HCT116 (cell line): ENCODE measurements around the gene KIF25. TPM values are rescaled to one million over a fixed set of nuclear protein-coding genes. Genes with fewer than 3 reads are reported as not detected.

ENCODE experiments used
- ATAC-seq: fragments of 200-7000 bp; cut with Tn5 transposase; 2 replicates; pipeline ENCODE4 v1.9.1; 2020; ENCODE audit warnings: mild to moderate bottlenecking, moderate library complexity
- BruUV-seq: library from RNA; stranded (reverse); fragments of 400-500 nt; replicated peaks from 2 replicates; lab custom pipeline; 2021; lab: Mats Ljungman, UMichigan
- CTCF ChIA-PET: fragments of 300-600 bp; sonication (Branson Sonifier 250); formaldehyde crosslinking; loops from one replicate; lab custom pipeline; 2021; ENCODE audit warnings: antibody characterized with exemption; lab: Charles Lee
- POLR2A ChIA-PET: fragments of 300-600, 350-600 bp; sonication (Branson Sonifier 250); formaldehyde crosslinking; loops from one replicate; lab custom pipeline; 2021; ENCODE audit warnings: antibody characterized with exemption; lab: Charles Lee
- RAD21 ChIA-PET, 2 experiments: fragments of 300-600 bp; sonication (Branson Sonifier 250); formaldehyde crosslinking; loops; one replicate each; lab custom pipeline; 2023; ENCODE audit warnings: low total read pairs in 2 of 2; ENCODE audit not compliant: uncharacterized antibody in 2 of 2, unreplicated experiment in 2 of 2, low non-redundant PET in 1 of 2; lab: Charles Lee
- DNase-seq: peaks from one replicate; pipeline ENCODE4 v3.0.0-alpha.2; 2010; ENCODE audit warnings: low read depth, low spot score
- H2AFZ ChIP-seq: fragments of 200-600 bp; shearing (Covaris generic), sonication (generic); 2 replicates; pipeline ENCODE4 v1.6.1; 2017; ENCODE audit warnings: low read depth, mixed run types, mixed read lengths, antibody characterized with exemption, low read length; ENCODE audit not compliant: poor library complexity, severe bottlenecking
- H3K27ac ChIP-seq: 2 replicates; pipeline ENCODE4 v1.5.1; 2012; ENCODE audit warnings: low read depth, low read length
- H3K27me3 ChIP-seq: fragments of 200-600 bp; sonication (generic); 2 replicates; pipeline ENCODE4 v1.6.1; 2016; ENCODE audit warnings: mixed run types, low read length, mixed read lengths; ENCODE audit not compliant: insufficient read depth
- H3K36me3 ChIP-seq, 2 experiments: fragments of 200-500 bp in 1 of 2; fragments of 200-600 bp in 1 of 2; sonication (Bioruptor generic) in 1 of 2; sonication (generic) in 1 of 2; 2 replicates each; pipeline versions ENCODE4 v1.5.1 to v1.6.1; 2014 to 2016; ENCODE audit warnings: low read length in 2 of 2, inconsistent platforms in 1 of 2, mixed read lengths in 1 of 2, mixed run types in 1 of 2; ENCODE audit not compliant: insufficient read depth in 2 of 2, control insufficient read depth in 1 of 2
- H3K4me1 ChIP-seq, 2 experiments: fragments of 200-600 bp in 1 of 2; sonication (generic) in 1 of 2; 2 replicates each; pipeline versions ENCODE4 v1.5.1 to v1.6.1; 2012 to 2017; ENCODE audit warnings: low read length in 2 of 2, inconsistent platforms in 1 of 2, mild to moderate bottlenecking in 1 of 2, mixed read lengths in 1 of 2, mixed run types in 1 of 2, moderate library complexity in 1 of 2; ENCODE audit not compliant: insufficient read depth in 2 of 2, control insufficient read depth in 1 of 2
- H3K4me2 ChIP-seq: fragments of 200-600 bp; sonication (generic); 2 replicates; pipeline ENCODE4 v1.6.1; 2017; ENCODE audit warnings: mixed run types, low read length, mixed read lengths
- H3K4me3 ChIP-seq, 2 experiments: fragments of 200-600 bp in 1 of 2; sonication (generic) in 1 of 2; replicated peaks in 1 of 2; 2 replicates each; pipeline ENCODE4 v1.5.1; 2011 to 2016; ENCODE audit warnings: low read length in 2 of 2, control low read depth in 1 of 2, low read depth in 1 of 2, mild to moderate bottlenecking in 1 of 2, mixed read lengths in 1 of 2, mixed run types in 1 of 2
- H3K79me2 ChIP-seq: fragments of 200-600 bp; sonication (generic); 2 replicates; pipeline ENCODE4 v1.6.1; 2017; ENCODE audit warnings: mild to moderate bottlenecking, mixed run types, low read length, moderate library complexity, mixed read lengths; ENCODE audit not compliant: insufficient read depth
- H3K9ac ChIP-seq: fragments of 200-600 bp; sonication (generic); 2 replicates; pipeline ENCODE4 v1.6.1; 2016; ENCODE audit warnings: low read length, mixed read lengths
- H3K9me2 ChIP-seq: fragments of 200-600 bp; sonication (generic), shearing (Covaris generic); 2 replicates; pipeline ENCODE4 v1.6.1; 2017; ENCODE audit warnings: mixed run types, mild to moderate bottlenecking, moderate library complexity; ENCODE audit not compliant: insufficient read depth
- H3K9me3 ChIP-seq, 2 experiments: fragments of 200-500 bp in 1 of 2; fragments of 200-600 bp in 1 of 2; sonication (Bioruptor generic) in 1 of 2; sonication (generic) in 1 of 2; 2 replicates each; pipeline ENCODE4 v1.6.1; 2014 to 2017; ENCODE audit warnings: low read length in 2 of 2, mixed read lengths in 2 of 2, inconsistent platforms in 1 of 2, low read depth in 1 of 2, mild to moderate bottlenecking in 1 of 2, mixed run types in 1 of 2, moderate library complexity in 1 of 2; ENCODE audit not compliant: control insufficient read depth in 1 of 2, insufficient read depth in 1 of 2
- H4K20me1 ChIP-seq: fragments of 200-600 bp; sonication (generic), shearing (Covaris generic); 2 replicates; pipeline ENCODE4 v1.6.1; 2017; ENCODE audit warnings: mixed run types, mild to moderate bottlenecking, moderate library complexity; ENCODE audit not compliant: insufficient read depth
- CBX3 ChIP-seq: IDR thresholded peaks from 2 replicates; pipeline ENCODE4 v1.6.1; 2012; ENCODE audit warnings: low read depth
- CEBPB ChIP-seq: IDR thresholded peaks from 2 replicates; pipeline ENCODE4 v1.6.1; 2012; ENCODE audit warnings: low read depth
- CTCF ChIP-seq, 3 experiments: fragments of 200-600 bp in 1 of 3; sonication (generic) in 1 of 3; IDR thresholded peaks in 2 of 3; conservative IDR thresholded peaks in 1 of 3; 2 replicates each; pipeline ENCODE4 v1.5.1; 2012 to 2017; ENCODE audit warnings: low read depth in 2 of 3, low read length in 2 of 3, antibody characterized with exemption in 1 of 3, borderline replicate concordance in 1 of 3, control low read depth in 1 of 3, mild to moderate bottlenecking in 1 of 3, mixed read lengths in 1 of 3, mixed run types in 1 of 3, moderate library complexity in 1 of 3; ENCODE audit not compliant: insufficient read depth in 1 of 3
- ELF1 ChIP-seq: IDR thresholded peaks from 2 replicates; pipeline ENCODE4 v1.6.1; 2012; ENCODE audit warnings: low read depth, borderline replicate concordance
- EZH2 ChIP-seq: fragments of 200-600 bp; sonication (generic); IDR thresholded peaks from 2 replicates; pipeline ENCODE4 v1.6.1; 2017; ENCODE audit warnings: antibody characterized with exemption, mixed run types
- EZH2phosphoT487 ChIP-seq: fragments of 200-600 bp; IDR thresholded peaks from 2 replicates; pipeline ENCODE4 v1.6.1; 2018; ENCODE audit warnings: antibody characterized with exemption, borderline replicate concordance
- FOSL1 ChIP-seq: IDR thresholded peaks from 2 replicates; pipeline ENCODE4 v1.6.1; 2012; ENCODE audit warnings: low read depth
- JUND ChIP-seq: IDR thresholded peaks from 2 replicates; pipeline ENCODE4 v1.6.1; 2012
- POLR2A ChIP-seq: IDR thresholded peaks from 2 replicates; pipeline ENCODE4 v1.7.0; 2011; ENCODE audit warnings: borderline replicate concordance; ENCODE audit not compliant: insufficient read depth, insufficient read length; ENCODE audit errors: extremely low read depth
- REST ChIP-seq: IDR thresholded peaks from 2 replicates; pipeline ENCODE4 v1.6.1; 2012; ENCODE audit warnings: low read depth
- SIN3A ChIP-seq: IDR thresholded peaks from 2 replicates; pipeline ENCODE4 v1.6.1; 2012; ENCODE audit warnings: low read depth
- SP1 ChIP-seq: IDR thresholded peaks from 2 replicates; pipeline ENCODE4 v1.6.1; 2012; ENCODE audit warnings: low read depth
- SRF ChIP-seq: IDR thresholded peaks from 2 replicates; pipeline ENCODE4 v1.6.1; 2012; ENCODE audit warnings: low read depth
- TCF7L2 ChIP-seq: IDR thresholded peaks from 2 replicates; pipeline ENCODE4 v1.7.0; 2011; ENCODE audit warnings: borderline replicate concordance, inconsistent platforms; ENCODE audit not compliant: insufficient read depth, insufficient read length; ENCODE audit errors: extremely low read depth
- ZFX ChIP-seq: fragments of 450-650 bp; IDR thresholded peaks from 2 replicates; pipeline ENCODE4 v1.6.1; 2017
- ZNF274 ChIP-seq: fragments of 200-500 bp; sonication (Bioruptor generic); IDR thresholded peaks from 2 replicates; pipeline ENCODE4 v1.6.1; 2014; ENCODE audit warnings: mild to moderate bottlenecking, low read depth, low read length, inconsistent platforms
- intact Hi-C: fragments of 100-400 bp; cut with micrococcal nuclease; formaldehyde crosslinking; loops from 2 replicates; pipeline ENCODE4 v1.10.0; 2022
- total RNA-seq: library from RNA; stranded (reverse); gene quantifications from one replicate; pipeline ENCODE4 v1.2.1, GENCODE V29; 2021; ENCODE audit not compliant: unreplicated experiment
- TF ChIP-seq, protein P1 (sequence below): IDR thresholded peaks from 2 replicates; pipeline ENCODE4 v1.6.1; 2011; ENCODE audit warnings: mild to moderate bottlenecking, low read length, moderate library complexity; ENCODE audit not compliant: insufficient replicate concordance; ENCODE audit errors: extremely low read depth

The KIF25 gene
- total RNA-seq, 1 experiment from 2014 or later = not detected

- no TSS peak for BruUV-seq
- Histone ChIP-seq H3K4me1 (no peaks in the 10 kb centered on the region), H2AFZ (no peak overlapping the region), H3K4me3 (no peak overlapping the region), H3K27me3 (0 out of 2 replicates have a peak, but pooled peaks cover 8% of the 10 kb centered on the region), H3K27ac (no peak overlapping the region), H3K36me3 (no peaks in the 10 kb centered on the region), H4K20me1 (no peaks in the 10 kb centered on the region), H3K9ac (no peak overlapping the region), H3K9me2 (no peaks in the 10 kb centered on the region), H3K9me3 (peaks cover 0 to under 1% of the 10 kb centered on the region in 2 experiments; a peak in 1 of 4 replicates), H3K79me2 (no peaks in the 10 kb centered on the region), H3K4me2 (no peak overlapping the region)
- DNase-seq (no peak), ATAC-seq (no peak)
- ChIA-PET CTCF (no interaction called here), POLR2A (no interaction called here), RAD21 (no interaction called here)
- TF ChIP-seq CTCF (IDR thresholded peaks at IDR 0.05 in 2 of 3, conservative IDR thresholded peaks at IDR 0.05 in 1 of 3; ENCODE audit: borderline replicate concordance in 1 of 3, insufficient read depth in 1 of 3, low read depth in 2 of 3, low read length in 2 of 3) = no peak
- TF ChIP-seq CEBPB = no peak
- no peak for TF ChIP-seq JUND
- TF ChIP-seq TCF7L2 = no peak
- TF ChIP-seq SRF = no peak
- no peak for TF ChIP-seq SIN3A
- no peak for TF ChIP-seq REST
- TF ChIP-seq EZH2 = no peak
- TF ChIP-seq FOSL1 = no peak
- TF ChIP-seq ZFX = no peak
- TF ChIP-seq POLR2A = no peak
- no peak for TF ChIP-seq SP1
- no peak for TF ChIP-seq EZH2phosphoT487
- TF ChIP-seq, protein P1, sequence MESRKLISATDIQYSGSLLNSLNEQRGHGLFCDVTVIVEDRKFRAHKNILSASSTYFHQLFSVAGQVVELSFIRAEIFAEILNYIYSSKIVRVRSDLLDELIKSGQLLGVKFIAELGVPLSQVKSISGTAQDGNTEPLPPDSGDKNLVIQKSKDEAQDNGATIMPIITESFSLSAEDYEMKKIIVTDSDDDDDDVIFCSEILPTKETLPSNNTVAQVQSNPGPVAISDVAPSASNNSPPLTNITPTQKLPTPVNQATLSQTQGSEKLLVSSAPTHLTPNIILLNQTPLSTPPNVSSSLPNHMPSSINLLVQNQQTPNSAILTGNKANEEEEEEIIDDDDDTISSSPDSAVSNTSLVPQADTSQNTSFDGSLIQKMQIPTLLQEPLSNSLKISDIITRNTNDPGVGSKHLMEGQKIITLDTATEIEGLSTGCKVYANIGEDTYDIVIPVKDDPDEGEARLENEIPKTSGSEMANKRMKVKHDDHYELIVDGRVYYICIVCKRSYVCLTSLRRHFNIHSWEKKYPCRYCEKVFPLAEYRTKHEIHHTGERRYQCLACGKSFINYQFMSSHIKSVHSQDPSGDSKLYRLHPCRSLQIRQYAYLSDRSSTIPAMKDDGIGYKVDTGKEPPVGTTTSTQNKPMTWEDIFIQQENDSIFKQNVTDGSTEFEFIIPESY = no peak
- no peak for TF ChIP-seq ELF1
- no peak for TF ChIP-seq ZNF274
- TF ChIP-seq CBX3 = no peak
- intact Hi-C loops = no loop called here
Observed at GRCh38 chr6:168017629-168018028, 20.2 kb downstream of the KIF25 start.
